GM10248 (cell line): ENCODE data around the gene NEMF.
"Not testable (repeated sequence)": the region's sequence is repeated elsewhere in the genome, so short reads cannot be mapped to it uniquely, and the experiment has no call there.

Source experiments
- CTCF ChIA-PET: fragments of 300-600 bp; sonication (Branson Sonifier 250); formaldehyde crosslinking; extraction: SDS; loops from one replicate; lab custom pipeline; 2021; ENCODE audit warnings: antibody characterized with exemption; lab: Yijun Ruan, JAX
- POLR2A ChIA-PET: fragments of 350-650 bp; sonication (Branson Sonifier 250); formaldehyde crosslinking; extraction: SDS; loops from one replicate; lab custom pipeline; 2020; ENCODE audit warnings: antibody characterized with exemption; lab: Yijun Ruan, JAX
- DNase-seq: peaks from one replicate; pipeline ENCODE4 v3.0.0; 2012; ENCODE audit errors: extremely low spot score
- TF ChIP-seq, protein P1 (sequence below): IDR thresholded peaks from 2 replicates; pipeline ENCODE4 v1.5.1; 2012; ENCODE audit warnings: mild to moderate bottlenecking, low read depth; ENCODE audit errors: extremely low read depth, missing control alignments, control extremely low read depth

NEMF gene

GRCh38 chr14:49828640-49829039 is 23.9 kb downstream of the NEMF start:
- TF ChIP-seq, protein P1, sequence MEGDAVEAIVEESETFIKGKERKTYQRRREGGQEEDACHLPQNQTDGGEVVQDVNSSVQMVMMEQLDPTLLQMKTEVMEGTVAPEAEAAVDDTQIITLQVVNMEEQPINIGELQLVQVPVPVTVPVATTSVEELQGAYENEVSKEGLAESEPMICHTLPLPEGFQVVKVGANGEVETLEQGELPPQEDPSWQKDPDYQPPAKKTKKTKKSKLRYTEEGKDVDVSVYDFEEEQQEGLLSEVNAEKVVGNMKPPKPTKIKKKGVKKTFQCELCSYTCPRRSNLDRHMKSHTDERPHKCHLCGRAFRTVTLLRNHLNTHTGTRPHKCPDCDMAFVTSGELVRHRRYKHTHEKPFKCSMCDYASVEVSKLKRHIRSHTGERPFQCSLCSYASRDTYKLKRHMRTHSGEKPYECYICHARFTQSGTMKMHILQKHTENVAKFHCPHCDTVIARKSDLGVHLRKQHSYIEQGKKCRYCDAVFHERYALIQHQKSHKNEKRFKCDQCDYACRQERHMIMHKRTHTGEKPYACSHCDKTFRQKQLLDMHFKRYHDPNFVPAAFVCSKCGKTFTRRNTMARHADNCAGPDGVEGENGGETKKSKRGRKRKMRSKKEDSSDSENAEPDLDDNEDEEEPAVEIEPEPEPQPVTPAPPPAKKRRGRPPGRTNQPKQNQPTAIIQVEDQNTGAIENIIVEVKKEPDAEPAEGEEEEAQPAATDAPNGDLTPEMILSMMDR, result no peak
- ChIA-PET POLR2A (no interaction called here), CTCF (interaction anchor here (0.9 to 5.7 kb wide), 7 partner anchors 9 to 207 kb away, joined by 3 to 27 read pairs (median 5); partner anchors contain the start of genes DNAAF2 and NEMF)
- no peak for DNase-seq

DNA sequence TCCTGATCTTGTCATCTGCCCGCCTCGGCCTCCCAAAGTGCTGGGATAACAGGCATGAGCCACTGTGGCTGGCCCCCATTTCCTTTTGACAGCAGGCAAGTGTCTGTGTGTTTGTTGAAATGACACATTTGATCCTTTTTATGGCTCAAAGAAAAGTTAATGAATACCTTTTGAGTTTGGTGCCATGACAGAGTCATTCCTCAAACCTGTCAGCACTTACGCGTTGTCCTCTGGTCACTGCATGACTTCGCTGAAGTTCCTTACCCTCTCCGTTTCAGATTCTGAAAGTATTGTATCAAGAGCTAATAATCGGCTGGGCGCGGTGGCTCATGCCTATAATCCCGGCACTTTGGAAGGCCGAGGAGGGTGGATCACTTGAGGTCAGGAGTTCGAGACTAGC is 32.4 kb downstream of the NEMF start:
- ChIA-PET CTCF (interaction anchor here (1.4 kb wide), 1 partner anchor 10 kb away, joined by 5 read pairs; no protein-coding TSS in a partner anchor), POLR2A (no interaction called here)

GRCh38 chr14:49816844-49817243 is 35.7 kb downstream of the NEMF start:
- ChIA-PET POLR2A (no interaction called here), CTCF (interaction anchor here (1.3 to 1.8 kb wide), 2 partner anchors 12 to 36 kb away, joined by 3 to 8 read pairs; partner anchors contain the start of gene NEMF)
- TF ChIP-seq, protein P1, result no peak
- DNase-seq, result no peak

More for the DNA sequence above, 32.4 kb downstream of the NEMF start:
- no peak for DNase-seq
- TF ChIP-seq, protein P1, result no peak

DNA sequence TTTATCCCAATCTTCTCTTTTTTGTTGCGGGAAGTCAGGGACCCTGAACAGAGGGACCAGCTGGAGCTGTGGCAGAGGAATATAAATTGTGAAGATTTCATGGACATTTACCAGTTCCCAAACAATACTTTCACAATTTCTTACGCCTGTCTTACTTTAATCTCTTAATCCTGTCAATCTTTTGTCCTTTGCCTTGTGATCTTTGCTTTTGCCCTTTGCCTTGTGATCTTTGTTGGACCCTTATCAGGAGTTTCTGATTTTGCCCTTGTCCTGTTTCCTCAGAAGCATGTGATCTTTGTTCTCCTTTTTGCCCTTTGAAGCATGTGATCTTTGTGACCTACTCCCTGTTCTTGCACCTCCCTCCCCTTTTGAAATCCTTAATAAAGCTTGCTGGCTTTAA is 36.5 kb downstream of the NEMF start:
- DNase-seq, POLR2A ChIA-PET: not testable (repeated sequence)
- CTCF ChIA-PET, result interaction anchor here (1.2 to 2.4 kb wide), 2 partner anchors 19 to 23 kb away, joined by 4 to 6 read pairs; no protein-coding TSS in a partner anchor

- POLR2A ChIA-PET, result no interaction called here
- TF ChIP-seq, protein P1, result no peak
- CTCF ChIA-PET, result no interaction called here
- DNase-seq, result no peak
Measured at GRCh38 chr14:49808780-49809179, 43.8 kb downstream of the NEMF start.

DNA sequence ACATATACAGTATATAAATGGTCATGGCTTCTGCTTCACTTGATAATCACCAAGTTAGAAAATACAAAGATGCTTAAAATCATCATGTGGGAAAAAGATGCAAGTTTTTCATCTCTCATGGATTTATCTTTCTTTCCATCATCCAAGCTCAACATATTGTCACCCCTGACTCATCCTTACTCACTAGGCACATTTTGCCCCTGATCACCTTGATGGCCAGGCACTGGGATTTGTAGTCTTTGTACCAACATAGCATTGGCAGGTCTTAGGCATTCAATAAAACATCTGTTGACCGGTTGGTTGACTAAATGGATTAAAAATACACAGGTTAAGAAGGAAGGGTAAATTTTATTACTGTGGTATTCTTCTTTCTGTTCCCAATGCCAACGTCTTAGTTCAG is 56.6 kb downstream of the NEMF start:
- TF ChIP-seq, protein P1, result no peak
- DNase-seq, result no peak
- POLR2A ChIA-PET, result no interaction called here

DNA sequence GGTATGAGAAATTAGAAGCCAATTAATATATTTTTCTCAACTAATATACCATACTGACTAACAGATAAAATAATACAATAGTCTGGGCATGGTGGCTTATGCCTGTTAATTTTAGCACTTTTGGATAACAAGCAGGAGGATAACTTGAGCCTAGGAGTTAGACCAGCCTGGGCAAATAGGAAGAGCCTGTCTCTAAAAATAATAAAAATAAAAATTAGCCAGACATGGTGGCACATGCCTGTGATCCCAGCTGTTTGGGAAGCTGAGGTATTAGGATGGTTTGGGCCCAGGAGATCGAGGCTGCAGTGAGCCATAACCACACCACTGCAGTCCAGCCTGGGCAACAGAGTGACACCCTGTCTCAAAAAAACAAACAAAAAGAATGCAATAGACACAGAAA is 60.0 kb downstream of the NEMF start:
- TF ChIP-seq, protein P1, result no peak
- POLR2A ChIA-PET, result no interaction called here
- no peak for DNase-seq
- CTCF ChIA-PET, result no interaction called here

More for the DNA sequence above, 56.6 kb downstream of the NEMF start:
- CTCF ChIA-PET, result interaction anchor here (1.3 kb wide), 1 partner anchor 18 kb away, joined by 3 read pairs; no protein-coding TSS in a partner anchor
